ENCODE measurements around the gene EEF1AKMT3.

DNA sequence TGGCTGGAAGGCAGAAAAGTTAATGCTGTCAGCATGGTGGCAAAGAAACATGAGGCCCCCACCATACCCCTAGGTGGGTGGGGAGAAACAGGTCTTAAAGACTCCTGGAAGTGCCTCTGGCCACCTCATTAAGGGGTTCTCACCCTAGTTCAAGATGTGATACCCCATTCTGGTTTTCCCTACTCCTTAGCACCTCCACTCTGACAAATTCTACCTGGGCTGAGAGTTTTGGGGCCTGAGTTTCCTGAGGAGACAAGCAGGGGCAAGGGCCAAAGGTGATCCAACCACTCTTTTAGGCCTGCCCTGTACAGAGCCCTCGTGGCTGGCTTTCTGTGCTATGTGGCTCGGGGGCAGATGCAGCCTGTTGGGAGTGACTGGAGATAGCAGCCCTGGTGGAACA lies 54.0 kb downstream of the EEF1AKMT3 start:
- TF ChIP-seq, protein P1, sequence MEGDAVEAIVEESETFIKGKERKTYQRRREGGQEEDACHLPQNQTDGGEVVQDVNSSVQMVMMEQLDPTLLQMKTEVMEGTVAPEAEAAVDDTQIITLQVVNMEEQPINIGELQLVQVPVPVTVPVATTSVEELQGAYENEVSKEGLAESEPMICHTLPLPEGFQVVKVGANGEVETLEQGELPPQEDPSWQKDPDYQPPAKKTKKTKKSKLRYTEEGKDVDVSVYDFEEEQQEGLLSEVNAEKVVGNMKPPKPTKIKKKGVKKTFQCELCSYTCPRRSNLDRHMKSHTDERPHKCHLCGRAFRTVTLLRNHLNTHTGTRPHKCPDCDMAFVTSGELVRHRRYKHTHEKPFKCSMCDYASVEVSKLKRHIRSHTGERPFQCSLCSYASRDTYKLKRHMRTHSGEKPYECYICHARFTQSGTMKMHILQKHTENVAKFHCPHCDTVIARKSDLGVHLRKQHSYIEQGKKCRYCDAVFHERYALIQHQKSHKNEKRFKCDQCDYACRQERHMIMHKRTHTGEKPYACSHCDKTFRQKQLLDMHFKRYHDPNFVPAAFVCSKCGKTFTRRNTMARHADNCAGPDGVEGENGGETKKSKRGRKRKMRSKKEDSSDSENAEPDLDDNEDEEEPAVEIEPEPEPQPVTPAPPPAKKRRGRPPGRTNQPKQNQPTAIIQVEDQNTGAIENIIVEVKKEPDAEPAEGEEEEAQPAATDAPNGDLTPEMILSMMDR (conservative IDR thresholded peaks at IDR 0.05; ENCODE audit: low read depth in 2 of 2): no peak
- TF ChIP-seq EZH2 (IDR thresholded peaks at IDR 0.05; ENCODE audit: low read depth, unreplicated experiment): no peak
- TF ChIP-seq NANOG (IDR thresholded peaks at IDR 0.05; ENCODE audit: borderline replicate concordance): no peak
- no peak for TF ChIP-seq POLR2AphosphoS5 (IDR thresholded peaks at IDR 0.05; ENCODE audit: low read depth)
- no peak for TF ChIP-seq JUNB (IDR thresholded peaks at IDR 0.05; ENCODE audit: unreplicated experiment)
- no peak for TF ChIP-seq EZH2phosphoT487 (IDR thresholded peaks at IDR 0.05; ENCODE audit: unreplicated experiment)
- TF ChIP-seq, protein P2, sequence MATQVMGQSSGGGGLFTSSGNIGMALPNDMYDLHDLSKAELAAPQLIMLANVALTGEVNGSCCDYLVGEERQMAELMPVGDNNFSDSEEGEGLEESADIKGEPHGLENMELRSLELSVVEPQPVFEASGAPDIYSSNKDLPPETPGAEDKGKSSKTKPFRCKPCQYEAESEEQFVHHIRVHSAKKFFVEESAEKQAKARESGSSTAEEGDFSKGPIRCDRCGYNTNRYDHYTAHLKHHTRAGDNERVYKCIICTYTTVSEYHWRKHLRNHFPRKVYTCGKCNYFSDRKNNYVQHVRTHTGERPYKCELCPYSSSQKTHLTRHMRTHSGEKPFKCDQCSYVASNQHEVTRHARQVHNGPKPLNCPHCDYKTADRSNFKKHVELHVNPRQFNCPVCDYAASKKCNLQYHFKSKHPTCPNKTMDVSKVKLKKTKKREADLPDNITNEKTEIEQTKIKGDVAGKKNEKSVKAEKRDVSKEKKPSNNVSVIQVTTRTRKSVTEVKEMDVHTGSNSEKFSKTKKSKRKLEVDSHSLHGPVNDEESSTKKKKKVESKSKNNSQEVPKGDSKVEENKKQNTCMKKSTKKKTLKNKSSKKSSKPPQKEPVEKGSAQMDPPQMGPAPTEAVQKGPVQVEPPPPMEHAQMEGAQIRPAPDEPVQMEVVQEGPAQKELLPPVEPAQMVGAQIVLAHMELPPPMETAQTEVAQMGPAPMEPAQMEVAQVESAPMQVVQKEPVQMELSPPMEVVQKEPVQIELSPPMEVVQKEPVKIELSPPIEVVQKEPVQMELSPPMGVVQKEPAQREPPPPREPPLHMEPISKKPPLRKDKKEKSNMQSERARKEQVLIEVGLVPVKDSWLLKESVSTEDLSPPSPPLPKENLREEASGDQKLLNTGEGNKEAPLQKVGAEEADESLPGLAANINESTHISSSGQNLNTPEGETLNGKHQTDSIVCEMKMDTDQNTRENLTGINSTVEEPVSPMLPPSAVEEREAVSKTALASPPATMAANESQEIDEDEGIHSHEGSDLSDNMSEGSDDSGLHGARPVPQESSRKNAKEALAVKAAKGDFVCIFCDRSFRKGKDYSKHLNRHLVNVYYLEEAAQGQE (IDR thresholded peaks at IDR 0.05; ENCODE audit: unreplicated experiment): no peak
